ENCODE measurements around the gene ALDH18A1. TPM values are rescaled to one million over a fixed set of nuclear protein-coding genes. Genes with fewer than 3 reads are reported as not detected.
"Not testable (repeated sequence)": the region's sequence is repeated elsewhere in the genome, so short reads cannot be mapped to it uniquely, and the experiment has no call there.

The ALDH18A1 gene
- total RNA-seq, 1 donor from 2014 or later = 19.8 TPM

GRCh38 chr10:95653895-95654294 is 2.6 kb downstream of the ALDH18A1 start:
- intact Hi-C loops (cut with DNase I) = no loop called here
- no peak for DNase-seq (ENCODE audit: low spot score)

- intact Hi-C loops (cut with DNase I) = no loop called here
- DNase-seq (ENCODE audit: low spot score) = no peak
These were observed 5.0 kb downstream of the ALDH18A1 start for GRCh38 chr10:95651346-95652060.

GRCh38 chr10:95650232-95650631 is 6.3 kb downstream of the ALDH18A1 start:
- intact Hi-C loops (cut with DNase I) = no loop called here
- DNase-seq (ENCODE audit: low spot score) = no peak

DNA sequence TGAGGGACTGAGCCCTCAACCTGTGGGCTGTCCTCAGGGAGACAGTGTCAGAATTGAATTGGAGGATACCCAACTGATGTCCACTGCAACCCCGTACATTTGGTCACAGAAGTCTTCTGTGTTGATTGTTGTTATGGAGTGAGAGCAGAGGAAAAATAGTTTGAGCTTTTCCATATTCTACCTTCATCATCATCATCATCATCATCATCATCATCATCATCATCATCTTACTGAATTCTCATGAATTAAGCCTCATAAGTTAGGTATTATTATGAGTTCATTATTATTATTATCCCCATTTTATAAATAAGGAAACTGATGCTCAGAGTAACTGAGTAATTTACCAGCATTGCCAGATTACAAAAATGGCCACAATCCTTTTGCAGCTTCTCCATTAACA is 8.4 kb downstream of the ALDH18A1 start:
- DNase-seq (ENCODE audit: low spot score) = no peak
- intact Hi-C loops (cut with DNase I) = no loop called here

DNA sequence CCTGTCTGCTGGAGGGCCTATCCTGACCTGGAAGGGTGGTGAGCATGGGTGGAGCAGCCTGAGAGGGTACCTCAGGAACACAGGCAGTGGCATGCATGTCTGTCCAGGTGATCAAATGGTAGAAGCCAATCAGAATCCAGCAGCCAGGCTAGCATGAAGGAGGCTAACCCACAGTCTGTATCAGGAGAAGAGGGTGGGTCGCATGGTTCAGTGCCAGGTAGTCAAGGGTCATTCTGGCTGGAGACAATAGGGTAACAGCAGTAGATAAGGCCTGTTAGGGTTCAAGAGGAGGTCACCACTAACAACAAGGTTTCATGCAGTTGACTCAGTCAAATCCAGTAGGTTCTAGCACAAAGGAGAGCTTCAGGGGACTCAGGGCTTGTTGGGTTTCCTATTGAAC is 10.4 kb downstream of the ALDH18A1 start:
- intact Hi-C loops (cut with DNase I) = no loop called here
- no peak for DNase-seq (ENCODE audit: low spot score)

GRCh38 chr10:95644901-95645300 is 11.6 kb downstream of the ALDH18A1 start:
- intact Hi-C loops (cut with DNase I) = no loop called here
- no peak for DNase-seq (ENCODE audit: low spot score)

GRCh38 chr10:95640891-95641315 is 15.6 kb downstream of the ALDH18A1 start:
- no peak for DNase-seq (ENCODE audit: low spot score)
- intact Hi-C loops (cut with DNase I) = no loop called here

DNA sequence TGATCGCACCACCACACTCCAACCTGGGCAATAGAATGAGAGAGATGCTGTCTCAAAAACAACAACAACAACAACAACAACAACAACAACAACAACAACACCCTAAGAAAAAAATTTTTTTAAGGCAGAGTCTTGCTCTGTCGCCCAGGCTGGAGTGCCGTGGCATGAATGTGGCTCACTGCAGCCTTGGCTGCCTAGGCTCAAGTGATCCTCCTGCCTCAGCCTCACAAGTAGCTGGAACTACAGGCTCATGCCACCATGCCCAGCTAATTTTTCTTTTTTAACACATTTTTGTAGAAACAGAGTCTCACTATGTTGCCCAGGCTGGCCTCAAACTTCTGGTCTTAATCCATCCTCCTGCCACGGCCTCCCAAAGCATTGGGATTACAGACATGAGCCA is 18.6 kb downstream of the ALDH18A1 start:
- no peak for DNase-seq (ENCODE audit: low spot score)
- intact Hi-C loops (cut with DNase I) = no loop called here

DNA sequence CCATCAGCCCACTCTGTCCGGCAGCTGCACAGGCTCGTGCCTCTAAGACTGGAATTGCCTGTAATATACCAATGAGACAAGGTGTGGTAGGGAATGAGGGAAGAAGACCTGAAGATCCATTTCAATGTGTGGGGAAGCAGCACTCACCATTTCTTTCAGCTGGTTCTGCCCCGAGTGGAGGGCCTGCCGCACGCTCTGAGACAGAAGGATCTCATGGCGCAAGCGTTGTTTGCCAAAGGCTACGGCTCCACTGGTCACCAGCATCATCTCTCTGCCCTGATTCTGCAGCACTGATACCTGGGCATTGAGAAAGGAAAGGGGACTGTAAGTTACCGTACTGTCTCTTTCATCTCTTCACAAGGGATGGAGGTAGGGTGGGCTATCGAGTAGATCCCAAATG is 19.4 kb downstream of the ALDH18A1 start:
- intact Hi-C loops (cut with DNase I) = no loop called here
- no peak for DNase-seq (ENCODE audit: low spot score)

- intact Hi-C loops (cut with DNase I) = no loop called here
- no peak for DNase-seq (ENCODE audit: low spot score)
These were observed 21.2 kb downstream of the ALDH18A1 start for GRCh38 chr10:95635319-95635733.

GRCh38 chr10:95628786-95629185 is 27.7 kb downstream of the ALDH18A1 start:
- intact Hi-C loops (cut with DNase I) = no loop called here

GRCh38 chr10:95626500-95626899 is 30.0 kb downstream of the ALDH18A1 start:
- intact Hi-C loops (cut with DNase I) = no loop called here
- no peak for DNase-seq (ENCODE audit: low spot score)

More at GRCh38 chr10:95628786-95629185, 27.7 kb downstream of the ALDH18A1 start:
- DNase-seq (ENCODE audit: low spot score) = no peak

GRCh38 chr10:95620415-95620814 is 36.1 kb downstream of the ALDH18A1 start:
- DNase-seq (ENCODE audit: low spot score); intact Hi-C loops (cut with DNase I): not testable (repeated sequence)

GRCh38 chr10:95618101-95618500 is 38.4 kb downstream of the ALDH18A1 start:
- no peak for DNase-seq (ENCODE audit: low spot score)
- intact Hi-C loops (cut with DNase I) = no loop called here

DNA sequence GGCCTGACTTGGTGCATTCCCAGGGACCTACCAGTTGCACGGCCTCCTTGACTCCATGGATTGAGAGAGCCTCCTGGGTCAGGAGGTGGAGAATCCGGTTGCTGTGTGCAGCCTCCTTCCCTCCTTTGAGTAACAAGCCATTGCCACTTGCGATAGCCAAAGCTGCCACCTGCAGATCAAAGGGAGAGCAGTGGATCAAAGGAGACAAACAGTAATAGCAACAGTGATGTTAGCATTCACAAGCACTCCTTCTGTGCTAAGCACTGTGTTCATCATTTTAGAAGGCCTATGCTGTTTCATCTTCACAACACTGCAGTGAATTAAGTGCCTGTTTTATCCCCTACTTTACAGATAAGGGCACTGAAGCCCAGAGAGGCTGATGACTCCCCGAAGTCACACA is 40.1 kb downstream of the ALDH18A1 start:
- intact Hi-C loops (cut with DNase I) = no loop called here
- no peak for DNase-seq (ENCODE audit: low spot score)

GRCh38 chr10:95613330-95613729 is 43.2 kb downstream of the ALDH18A1 start:
- intact Hi-C loops (cut with DNase I) = no loop called here
- no peak for DNase-seq (ENCODE audit: low spot score)

- no peak for DNase-seq (ENCODE audit: low spot score)
- intact Hi-C loops (cut with DNase I) = no loop called here
These were observed 45.8 kb downstream of the ALDH18A1 start for GRCh38 chr10:95610727-95611126.

DNA sequence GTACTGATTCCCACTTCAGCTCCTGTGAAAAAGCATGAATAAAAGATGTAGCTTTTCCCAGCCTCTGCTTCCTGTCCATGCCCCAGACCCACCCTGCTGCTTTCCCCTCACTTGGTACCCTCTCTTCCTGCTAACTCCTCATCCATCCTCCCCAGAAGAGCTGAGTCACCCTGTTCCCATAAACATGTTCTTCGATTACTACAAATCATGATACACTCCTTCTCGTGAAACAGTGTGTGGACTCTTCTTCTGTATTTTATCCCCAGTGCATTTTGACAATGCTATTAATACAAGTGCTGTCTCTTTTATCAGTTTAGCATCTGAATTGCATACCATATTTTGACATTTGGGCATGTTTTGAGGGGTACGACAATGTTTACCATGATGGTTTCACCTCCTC is 49.6 kb downstream of the ALDH18A1 start:
- DNase-seq (ENCODE audit: low spot score) = no peak
- intact Hi-C loops (cut with DNase I) = loop anchor here (10.0 kb wide), 1 partner anchor 362 kb away; no protein-coding TSS in a partner anchor

DNA sequence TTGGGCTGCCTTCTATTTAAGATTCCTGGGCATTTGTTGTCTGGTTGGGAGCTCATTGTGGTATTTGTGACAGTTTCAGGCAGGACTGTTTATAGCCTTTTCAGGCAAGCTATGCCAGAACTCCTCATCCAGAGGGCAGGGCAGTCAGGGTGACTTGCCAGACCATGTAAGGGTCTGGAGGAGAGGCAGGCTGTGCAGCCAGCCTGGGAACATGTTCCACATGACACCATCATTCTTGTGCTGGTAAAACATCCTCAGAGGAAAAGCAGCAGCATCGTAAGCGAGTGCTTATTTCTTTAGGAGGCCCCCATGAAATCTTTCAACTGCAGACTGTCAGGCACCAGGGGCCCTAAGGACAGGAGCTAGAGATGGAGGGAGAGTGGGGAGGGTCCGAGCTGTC is 51.3 kb downstream of the ALDH18A1 start:
- intact Hi-C loops (cut with DNase I) = loop anchor here (10.0 kb wide), 1 partner anchor 360 kb away; no protein-coding TSS in a partner anchor
- DNase-seq (ENCODE audit: low spot score) = no peak

DNA sequence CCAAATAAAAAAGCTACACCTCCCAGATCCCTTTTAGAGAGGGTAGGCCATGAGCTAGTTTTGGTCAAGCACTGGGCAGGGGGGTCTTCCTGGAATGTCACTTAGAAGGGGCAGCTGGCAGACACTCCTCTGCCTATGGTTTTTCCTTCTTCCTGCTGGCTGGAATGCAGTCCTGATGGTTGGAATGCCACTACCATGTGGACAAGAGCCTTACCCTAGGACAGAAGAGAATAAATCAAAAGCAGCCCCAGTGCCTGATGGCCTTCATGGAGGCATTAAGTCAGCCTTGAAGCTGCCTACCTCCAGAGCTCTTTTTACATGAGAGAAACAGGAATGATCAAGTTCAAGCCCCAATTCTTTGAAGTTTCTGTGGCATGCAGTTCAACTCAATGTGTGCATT is 51.9 kb downstream of the ALDH18A1 start:
- intact Hi-C loops (cut with DNase I) = loop anchor here (5.0 to 10.0 kb wide), 3 partner anchors 42 to 360 kb away; partner anchors contain the start of gene SORBS1
- no peak for DNase-seq (ENCODE audit: low spot score)

GRCh38 chr10:95602382-95602781 is 54.1 kb downstream of the ALDH18A1 start:
- no peak for DNase-seq (ENCODE audit: low spot score)
- intact Hi-C loops (cut with DNase I) = loop anchor here (5.0 to 10.0 kb wide), 3 partner anchors 40 to 358 kb away; partner anchors contain the start of gene SORBS1
